ENCODE data around the gene TEAD4.
"Not testable (repeated sequence)": the region's sequence is repeated elsewhere in the genome, so short reads cannot be mapped to it uniquely, and the experiment has no call there.

TEAD4 gene

DNA sequence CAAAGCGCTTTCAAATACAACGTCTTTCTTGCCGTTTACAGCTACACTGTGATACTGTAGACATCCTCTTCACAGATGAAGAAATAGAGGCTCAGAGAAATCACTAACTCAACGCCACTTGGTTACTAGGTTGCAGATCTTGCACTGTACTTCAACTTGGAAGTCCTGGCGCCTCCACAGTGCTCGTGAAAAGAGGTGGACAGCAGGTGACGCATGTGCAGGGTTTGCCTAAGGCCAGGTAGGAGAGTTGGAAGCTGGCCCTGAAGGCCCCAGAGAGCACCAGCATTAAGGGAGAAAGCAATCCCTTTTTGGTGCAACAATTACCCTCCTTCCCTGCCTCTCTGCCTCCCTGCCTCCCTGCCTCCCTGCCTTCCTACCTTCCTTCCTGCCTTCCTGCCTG is 95.2 kb downstream of the TEAD4 start:
- no peak for DNase-seq

DNA sequence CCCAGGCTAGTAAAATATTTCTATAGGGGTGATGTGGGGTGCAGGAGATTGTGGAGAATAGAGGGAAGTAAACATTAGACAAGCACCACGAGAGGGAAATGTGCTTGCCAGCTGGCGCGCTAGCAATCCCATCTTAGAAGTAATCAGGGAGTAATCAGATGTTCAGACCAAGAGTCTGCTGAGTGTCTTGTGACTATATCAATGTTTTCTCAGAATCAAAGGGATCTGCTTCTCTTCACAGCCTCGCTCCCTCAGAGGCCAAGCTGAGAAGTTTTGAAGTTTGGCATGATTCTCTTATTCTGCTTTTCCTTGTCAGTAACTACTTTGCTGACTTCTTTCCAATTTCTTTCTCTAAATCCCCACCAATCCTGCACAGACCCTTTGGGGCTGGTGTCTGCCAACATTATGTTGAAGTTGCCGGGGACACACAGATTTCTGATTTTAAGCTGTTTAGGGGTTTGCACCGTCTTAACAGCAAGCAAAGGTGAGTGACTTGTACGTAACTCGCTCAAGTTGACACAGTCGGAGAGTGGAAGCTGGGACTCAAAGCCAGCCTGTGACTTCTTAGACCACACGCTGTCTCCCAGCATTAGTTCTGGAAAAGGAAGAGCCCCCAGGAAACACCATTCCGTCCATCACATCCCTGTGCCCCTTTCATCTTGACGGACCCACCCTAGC is 96.0 kb downstream of the TEAD4 start:
- no peak for DNase-seq

DNA sequence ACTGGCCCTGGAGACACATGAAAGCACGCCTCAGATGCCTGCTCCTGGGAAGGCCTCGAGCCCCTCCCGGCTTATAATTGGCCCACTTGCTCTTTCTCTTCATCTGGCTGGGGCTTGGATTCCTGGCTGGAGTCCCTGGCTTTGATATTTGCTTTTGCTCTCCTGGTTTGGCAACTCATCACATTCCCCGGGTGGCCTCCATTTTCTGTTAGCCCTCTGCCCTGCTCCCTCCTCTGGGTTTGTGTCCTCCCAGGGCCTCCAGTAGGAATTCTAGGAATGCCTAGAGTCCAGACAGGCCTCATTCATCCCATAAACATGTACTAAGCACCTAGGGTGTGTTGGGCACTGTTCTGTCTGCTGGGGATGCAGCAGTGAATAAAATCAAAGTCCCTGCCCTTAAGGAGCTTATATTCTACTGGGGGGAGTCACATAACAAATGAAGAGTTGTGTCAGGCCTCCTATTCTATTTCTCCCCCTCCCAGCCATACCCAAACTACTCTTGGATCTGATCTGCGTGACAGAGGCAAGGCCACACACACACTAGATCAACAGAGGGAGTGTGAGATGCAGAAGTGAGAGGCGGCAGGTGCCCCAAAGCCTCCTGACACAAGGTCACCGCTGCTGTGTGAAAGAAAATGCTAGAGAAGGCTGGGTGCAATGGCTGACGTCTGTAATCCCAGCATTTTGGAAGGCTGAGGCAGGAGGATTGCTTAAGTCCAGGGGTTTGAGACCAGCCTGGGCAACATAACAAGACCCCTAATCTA is 96.7 kb downstream of the TEAD4 start:
- no peak for DNase-seq

DNA sequence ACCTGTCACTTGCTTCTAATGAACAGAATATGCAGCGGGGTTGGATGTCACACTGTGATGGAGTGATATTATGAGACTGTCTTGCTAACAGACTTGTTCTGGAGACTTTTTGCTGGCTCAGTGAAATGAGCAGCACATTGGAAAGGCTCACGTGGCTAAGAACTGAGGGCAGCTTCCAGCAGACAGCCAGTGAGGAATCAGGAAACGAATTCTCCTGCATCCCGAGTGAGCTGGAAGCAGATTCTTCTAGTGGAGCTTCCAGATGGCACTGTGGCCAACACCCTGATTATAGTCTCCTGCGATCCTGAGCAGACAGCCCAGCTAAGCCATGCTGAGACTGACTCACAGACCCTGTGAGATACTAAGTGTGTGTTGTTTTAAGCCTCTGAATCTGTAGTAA is 101.9 kb downstream of the TEAD4 start:
- no peak for DNase-seq

DNA sequence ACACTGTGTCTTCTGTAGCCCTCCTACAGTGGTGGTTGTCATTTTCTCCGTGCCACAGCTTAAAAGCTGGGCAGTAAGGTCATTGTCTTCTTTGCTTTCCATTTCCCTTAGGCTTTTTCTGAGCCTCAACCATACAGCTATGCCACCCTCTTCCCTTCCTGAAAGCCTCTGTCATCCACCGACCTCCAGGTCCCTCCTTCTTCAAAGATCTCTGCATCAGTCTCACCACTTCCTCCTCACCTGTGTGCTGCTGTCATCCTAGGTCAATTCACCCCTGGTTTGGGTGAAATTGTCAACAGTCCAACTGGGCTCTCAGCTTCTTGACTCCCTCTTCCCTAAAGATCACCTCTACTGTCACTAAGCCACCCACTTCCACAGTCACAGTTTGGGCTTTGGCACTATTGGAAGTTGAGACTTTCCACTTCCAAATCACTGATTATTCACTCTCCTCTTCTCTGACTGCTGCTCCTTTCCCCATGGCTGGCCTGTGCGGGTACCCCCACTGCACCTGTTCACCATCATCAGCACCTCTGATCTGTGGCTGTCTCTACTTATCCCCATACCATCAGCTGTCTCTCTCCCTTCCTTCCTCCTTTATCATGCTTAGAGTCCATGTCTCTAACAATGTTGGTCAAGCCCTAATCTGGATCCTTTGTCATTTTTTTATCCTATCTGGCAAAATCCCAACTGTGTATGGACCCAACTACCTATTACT is 102.5 kb downstream of the TEAD4 start:
- no peak for DNase-seq

DNA sequence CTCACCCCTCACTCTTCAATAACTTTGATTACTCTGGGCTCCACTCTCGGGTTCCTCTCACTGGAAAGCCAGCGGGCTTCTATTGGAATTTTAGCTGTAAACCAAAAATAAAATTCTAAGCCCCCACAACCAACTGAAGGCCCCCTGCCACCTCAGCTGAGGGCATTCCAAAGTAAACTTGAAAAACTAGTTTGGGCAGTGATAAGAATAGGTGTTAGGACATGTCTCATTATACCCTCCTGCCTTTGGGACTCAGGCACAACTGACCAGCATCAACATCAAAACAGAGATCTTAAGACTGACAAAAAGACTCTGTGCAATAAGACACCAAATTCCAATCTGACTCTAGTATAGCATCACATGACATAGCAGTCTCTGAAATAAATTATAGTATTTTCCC is 106.1 kb downstream of the TEAD4 start:
- no peak for DNase-seq

DNA sequence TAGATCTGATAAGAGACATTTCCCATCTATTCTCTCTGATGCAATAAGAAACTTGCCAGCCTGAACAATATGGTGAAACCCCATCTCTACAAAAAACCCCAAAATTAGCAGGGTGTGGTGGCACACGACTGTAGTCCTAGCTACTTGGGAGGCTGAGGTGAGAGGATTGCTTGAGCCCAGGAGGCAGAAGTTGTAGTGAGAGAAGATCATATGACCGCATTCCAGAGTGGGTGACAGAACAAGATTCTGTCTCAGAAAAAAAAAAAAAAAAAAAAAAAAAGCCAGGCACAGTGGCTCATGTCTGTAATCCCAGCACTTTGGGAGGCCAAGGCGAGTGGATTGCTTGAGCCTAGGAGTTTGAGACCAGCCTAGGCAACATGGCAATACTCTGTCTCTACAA is 106.6 kb downstream of the TEAD4 start:
- DNase-seq: not testable (repeated sequence)

DNA sequence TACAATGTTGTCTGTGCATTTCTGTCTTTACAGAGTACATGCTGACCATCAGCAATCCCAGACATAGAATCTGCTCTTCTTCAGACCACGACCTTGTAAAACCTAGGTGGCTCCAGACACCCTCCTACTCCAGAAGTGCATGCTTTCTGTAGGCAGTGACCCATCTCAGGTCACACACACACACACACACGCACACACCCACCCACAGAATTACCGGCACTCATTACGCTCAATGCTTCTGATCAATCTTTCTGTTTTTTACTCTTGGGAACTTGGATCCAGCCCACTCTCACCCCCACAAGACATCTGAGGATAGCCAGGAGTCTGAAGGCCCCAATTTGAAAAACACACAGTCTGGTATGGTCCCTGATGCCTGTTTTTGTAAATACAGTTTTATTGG is 110.5 kb downstream of the TEAD4 start:
- DNase-seq: no peak

DNA sequence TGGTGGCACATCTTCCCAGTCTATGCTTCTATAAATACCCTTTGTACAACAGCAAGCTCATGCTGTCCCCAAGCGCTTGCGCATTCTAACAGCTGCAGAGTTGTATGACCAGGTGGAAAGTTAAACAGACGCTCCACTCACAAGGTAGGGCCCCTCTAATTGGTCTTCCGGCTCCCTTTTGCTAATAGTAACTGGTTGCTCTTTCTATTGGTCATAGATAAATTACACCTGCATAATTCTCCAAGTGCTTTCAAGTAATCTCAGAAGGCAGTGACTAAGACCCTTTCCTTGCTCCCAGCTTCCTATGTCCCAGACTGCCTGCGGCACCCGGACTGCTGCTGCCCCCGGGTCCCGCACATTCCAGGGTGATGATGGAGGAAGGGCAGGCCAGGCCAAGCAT is 111.9 kb downstream of the TEAD4 start:
- no peak for DNase-seq

DNA sequence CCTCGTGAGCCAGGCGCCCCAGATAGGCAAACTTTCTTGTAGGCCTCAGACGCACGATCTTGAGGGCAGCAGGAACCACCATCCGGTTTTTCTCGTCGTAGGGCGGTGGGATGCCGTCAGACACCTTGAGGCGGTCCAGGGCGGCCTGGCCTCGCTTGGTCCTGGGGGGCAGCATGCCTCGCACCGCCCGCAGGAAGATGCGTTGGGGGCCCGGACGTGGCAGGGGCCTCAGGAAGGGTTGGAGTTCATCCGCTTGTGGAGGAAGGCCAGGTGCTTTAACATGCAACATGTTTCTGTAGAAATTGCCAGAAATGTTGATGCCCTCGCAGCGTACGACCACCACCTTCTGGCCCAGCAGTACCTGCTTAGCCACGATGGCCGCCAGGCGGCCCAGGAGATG is 112.5 kb downstream of the TEAD4 start:
- no peak for DNase-seq

DNA sequence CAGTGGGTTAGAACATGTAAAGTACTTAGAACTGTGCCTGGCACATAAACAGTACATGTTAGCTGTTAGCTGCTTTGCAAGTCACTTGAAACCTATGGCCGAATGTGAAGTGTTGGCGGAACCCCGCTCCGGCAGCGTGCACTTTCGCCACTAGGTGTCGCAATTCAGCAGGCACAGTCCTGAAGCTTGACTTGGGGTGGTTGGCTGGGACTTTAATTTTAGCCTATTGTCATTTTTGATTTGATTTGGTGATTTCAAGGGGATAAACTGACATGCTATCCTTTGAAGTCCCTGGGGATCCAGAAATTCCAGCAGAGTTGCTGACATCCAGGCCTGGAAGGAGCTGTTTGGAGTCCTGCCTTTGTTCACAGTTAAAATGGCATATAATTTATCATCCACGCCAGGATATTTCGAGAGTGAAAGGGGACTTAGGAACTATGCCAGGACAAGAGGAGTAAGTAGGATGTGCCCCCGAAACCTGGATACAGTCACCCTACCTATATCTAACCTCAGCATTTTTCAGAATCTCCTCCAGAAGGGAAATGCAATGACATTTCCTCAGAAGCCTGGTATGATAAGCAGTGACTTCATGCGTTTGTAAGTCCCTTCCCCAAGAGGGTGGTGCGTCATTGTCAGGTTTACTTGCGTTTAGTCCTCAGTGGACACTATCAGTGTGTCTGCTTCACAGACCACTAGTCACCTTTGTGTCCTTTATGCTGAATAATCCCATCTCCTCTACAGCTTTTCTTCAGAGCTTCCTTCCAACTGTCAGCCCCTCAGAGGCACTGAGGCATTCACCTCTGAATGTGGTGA is 114.4 kb downstream of the TEAD4 start:
- peak; percentile 90 for DNase-seq

DNA sequence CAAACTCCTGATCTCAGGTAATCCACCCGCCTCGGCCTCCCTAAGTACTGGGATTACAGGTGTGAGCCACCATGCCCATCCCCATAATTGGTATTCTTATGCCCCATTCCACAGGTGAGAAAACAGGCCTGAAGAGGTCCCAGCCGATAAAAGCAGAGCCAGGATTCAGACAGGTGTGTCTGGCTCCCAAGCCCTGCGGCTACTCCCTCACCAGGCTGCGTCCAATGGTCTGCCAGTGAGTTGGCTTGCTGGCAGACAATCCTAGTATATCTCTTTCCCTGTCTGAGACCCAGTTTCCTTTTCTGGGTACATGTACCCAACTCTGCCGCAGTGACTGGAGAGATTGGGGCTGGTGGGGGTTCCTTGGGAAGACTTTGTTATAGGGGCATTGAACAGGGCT is 116.1 kb downstream of the TEAD4 start:
- no peak for DNase-seq

DNA sequence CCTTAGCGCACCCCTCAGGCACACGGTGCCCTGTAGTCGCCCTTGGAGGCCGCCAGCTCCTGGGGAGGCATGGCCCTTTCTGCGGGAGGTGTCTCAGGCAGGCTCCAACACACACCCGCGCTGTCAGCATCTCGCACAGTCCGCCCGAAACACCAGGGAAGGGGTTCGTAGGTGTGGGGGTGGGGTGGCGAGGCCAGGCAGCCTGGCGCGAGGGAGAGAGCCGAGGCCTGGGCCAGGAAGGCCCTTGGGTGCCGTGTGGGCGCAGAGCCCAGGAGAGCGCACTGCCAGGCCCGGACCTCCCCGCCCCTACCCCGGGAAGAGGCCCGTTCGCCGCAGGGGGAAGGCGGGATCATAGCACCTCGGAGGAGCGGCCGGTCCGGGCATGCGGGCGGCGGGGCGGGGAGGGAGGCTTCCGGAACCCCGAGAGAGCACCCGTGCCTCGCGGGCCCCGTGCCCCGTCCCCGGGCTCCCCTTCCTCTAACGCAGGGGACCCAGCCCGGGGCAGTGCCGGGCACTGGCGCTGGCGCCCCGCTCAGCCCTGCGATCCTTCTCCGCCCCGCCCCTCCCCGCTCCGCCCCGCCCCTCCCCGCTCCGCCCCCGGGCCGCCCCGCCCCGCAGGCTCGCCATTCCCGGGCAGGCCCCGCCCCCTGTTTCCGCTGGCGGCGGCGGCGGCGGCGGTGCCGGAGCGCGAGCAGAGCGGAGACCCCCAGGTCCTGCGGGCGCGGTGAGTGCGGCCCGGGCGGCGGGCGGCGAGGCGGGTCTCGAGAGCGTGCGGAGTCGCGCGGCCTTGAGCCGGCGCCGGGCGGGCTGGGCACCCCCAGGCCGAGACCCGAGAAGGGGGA is 117.8 kb downstream of the TEAD4 start, which contains the start of gene TSPAN9:
TSS of gene TSPAN9 (plus strand) at position 650 of the 842 bp plus-strand sequence. CDS start 123,815 bp downstream, outside the sequence.
- no peak for DNase-seq

DNA sequence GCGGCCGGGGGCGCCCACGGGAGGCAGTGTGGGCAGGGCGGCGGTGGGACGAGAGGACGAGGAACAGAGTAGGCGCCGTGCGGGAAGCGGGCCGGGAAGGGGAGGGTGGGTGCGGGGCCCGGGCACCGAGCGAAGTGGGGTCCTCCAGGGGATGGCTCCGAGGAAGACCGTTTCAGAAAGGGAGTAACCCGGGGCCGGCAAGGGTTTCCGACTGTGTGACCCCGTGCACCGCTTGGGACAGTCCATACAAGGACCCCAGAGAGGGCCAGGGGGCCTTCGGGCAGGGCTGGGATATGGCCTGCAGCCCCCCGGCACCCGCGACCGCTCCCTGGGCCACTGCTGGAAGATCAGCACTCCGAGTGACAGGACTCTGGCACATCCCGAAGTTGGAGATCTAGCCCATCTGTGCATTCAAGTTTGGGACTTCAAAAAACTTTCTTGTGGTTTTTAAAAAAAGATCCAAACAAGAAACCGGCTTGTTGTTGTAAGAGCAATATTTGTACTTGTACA is 118.4 kb downstream of the TEAD4 start:
- no peak for DNase-seq

DNA sequence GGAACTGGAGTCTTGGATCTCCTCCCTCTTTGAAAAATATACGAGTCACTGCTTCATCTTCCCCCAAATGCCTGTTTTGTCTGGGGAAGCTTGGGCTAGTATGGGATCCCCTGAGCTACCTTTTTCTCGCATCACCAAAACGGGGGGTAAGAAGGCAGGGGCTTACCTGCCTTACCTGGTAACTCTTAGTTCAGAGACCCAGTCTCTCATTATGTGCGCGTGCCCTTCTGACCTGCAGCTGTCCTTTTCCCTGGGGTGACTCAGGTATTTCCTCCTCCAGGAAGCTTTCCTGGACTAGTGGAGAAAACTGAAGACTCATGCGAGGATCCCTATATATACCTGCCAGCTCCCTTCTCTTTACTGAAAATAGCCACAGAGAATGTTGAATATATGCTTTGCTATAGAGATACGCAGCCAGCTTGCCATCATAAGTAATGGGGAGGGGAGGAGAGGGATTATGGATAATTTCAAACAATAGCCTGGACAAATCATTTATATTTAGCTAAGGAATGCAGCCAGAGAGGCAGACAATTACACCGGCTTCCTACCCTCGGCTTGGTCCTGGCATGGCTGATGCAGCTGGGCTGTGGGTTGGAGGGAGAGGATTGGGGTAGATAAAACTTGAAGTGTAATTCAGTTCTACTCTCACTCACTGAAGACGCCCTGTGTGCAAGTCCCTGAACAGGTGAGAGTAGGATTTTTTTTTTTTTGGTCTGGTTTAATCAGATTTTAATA is 119.1 kb downstream of the TEAD4 start:
- DNase-seq: no peak

DNA sequence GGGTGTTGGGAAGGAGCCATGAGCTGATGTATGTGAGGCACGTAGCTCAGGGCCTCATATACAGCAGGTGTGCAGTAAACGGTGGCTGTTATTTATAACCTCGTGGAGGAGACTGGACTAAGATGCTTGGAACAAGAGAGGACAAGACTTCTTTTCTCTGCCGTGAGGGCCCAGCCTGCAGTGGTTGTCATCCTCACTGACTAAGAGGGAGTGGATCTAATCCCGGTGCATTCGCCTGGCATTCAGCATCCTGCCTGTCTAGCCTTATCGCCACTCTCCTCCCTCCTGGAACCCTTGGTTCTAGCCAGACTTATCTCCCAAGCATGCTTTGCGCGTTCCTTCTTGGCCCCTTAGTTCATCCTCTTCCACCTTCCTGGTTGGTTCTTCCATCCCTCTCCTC is 121.9 kb downstream of the TEAD4 start:
- DNase-seq: no peak

DNA sequence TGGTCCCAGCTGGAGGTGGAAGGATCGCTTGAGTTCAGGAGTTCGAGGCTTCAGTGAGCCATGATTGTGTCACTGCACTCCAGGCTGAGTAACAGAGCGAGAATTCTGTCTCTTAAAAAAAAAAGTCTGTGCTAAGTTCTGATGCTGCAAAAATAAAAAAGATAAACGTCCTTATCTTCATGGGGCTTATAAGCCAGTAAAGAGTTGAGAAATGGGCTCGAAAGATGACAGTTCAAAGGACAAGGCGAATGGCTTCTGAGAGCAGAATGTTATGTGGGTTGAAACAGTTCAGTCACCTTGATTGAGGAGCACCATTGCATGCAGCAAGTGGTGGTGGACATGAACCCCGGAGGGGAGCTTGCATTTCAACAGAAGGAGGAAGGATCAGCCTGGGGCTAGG is 122.7 kb downstream of the TEAD4 start:
- no peak for DNase-seq

DNA sequence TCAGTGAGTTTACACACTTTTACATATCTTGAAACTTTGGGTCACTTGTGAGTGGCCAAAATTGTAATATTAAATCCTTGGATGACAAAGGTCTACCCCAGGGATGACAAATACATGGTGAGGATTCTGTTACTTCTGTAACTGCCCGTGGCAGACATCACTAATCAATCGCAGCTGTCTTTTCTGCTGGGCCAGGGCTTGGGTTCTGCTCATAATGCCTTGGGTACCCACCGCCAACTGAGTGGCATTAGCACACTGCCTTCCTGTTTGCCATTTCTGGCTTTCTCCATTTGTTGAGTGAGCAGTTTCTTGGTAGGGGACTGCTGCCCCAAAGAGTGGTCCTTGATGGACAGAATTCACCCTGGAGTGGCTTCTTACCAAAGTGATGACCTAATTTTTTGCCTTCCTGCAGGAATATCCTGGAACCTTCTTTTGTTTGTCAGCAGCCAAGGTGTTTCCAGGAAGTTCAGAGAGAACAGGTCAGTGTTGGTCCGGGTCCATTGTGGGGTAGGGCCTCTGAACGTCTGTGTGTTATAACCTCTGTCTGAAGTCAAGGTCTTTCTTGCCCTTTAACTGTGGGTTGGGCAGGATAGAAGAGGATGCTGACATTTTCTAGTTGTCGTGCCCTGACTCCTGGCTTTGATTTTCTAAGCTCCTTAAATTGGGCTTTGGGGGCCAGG is 124.2 kb downstream of the TEAD4 start:
- no peak for DNase-seq

DNA sequence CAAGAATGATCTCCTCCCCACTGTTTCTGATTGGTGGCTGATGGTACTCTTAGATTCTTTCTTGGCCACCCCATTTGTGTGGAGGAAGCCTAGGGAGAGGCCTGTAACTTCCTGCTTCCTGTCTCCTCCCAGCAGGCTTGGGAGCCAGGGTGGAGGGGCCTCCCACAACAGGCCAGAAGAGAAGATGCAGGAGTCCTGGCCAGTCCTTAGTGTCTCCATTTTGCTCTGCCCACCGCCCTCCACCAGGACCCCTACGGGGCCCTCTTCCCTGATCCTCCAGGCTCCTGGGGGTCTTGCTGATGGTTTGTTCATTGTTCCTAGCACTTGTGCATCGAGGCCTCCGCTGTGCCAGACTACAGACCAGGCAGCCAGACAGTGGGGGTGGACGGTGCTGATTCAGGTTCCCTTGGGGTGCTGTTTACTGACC is 124.7 kb downstream of the TEAD4 start:
- DNase-seq: no peak

DNA sequence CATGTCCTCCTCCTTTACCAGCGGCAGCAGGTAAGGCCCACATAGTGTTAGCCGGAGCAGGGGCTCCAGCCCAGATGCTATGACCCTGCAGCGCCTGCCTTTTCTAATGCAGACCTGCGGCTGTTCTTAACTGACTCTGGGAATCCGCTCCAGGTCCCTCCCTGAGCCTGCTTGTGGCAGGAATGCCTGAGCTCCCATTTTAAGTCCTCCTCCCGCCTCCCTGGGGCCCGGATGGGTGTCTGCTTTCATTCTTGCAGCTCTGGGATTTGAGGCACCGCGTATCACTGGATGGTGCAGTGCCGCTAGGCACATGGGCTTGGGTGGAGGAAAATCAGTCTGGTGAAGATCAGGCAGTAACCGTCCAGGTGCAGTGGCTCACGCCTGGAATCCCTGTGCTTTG is 125.5 kb downstream of the TEAD4 start:
- DNase-seq: no peak
